ENCODE results near the gene PID1. TPM values are rescaled to one million over a fixed set of nuclear protein-coding genes. Genes with fewer than 3 reads are reported as not detected.

Gene PID1
- total RNA-seq, 2 donors from 2014 or later = 66.2 to 109 TPM

DNA sequence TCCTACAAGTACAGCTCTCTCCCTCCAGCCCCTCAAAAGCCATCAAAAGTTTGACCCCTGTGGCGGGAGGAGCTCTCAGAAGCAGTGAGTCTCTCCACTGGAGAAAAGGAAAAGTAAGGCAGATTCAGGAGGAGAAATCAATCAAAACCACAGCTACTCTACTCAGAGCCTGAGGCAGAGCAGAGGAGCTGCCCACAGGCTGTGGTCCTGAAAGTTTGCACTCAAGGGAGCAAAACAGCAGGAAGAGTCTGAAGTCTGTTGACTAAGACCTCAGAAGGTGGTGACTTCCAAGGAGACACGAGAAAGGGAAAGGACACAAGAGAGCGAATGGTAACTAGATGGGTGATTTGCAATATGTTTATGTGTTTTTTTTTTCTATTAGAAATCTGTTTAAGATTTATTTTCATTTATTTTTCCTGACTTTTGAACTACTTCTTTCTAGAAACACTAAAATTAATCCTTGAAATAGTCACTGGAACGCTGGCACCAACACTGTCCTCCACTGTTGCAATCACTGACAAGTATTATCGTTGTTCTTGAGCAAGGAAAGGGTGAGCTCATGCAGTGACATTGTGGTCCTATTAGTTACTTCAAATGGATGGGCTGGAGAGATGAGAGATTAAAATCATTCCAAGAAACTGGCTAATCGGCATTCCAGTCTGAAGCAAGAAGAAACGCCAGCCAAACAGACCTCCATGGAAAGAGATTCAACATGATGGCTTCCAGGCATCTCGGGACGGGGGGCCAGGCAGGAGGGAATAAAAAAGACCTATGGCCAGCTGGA, 35.8 kb downstream of the PID1 start:
- peaks cover 2% of the 10 kb centered on the region for H3K9me3 ChIP-seq
- H3K4me1 ChIP-seq (ENCODE audit: control insufficient read depth in 1 of 2, low read depth in 2 of 2) = peaks cover 6 to 39% of the 10 kb centered on the region in 2 donors
- H3K36me3 ChIP-seq = no peaks in the 10 kb centered on the region
- no peak overlapping the region for H3K27ac ChIP-seq
- ATAC-seq (ENCODE audit: insufficient number of reproducible peaks, low FRiP score, low read depth) = no peak
- TF ChIP-seq, protein P1, sequence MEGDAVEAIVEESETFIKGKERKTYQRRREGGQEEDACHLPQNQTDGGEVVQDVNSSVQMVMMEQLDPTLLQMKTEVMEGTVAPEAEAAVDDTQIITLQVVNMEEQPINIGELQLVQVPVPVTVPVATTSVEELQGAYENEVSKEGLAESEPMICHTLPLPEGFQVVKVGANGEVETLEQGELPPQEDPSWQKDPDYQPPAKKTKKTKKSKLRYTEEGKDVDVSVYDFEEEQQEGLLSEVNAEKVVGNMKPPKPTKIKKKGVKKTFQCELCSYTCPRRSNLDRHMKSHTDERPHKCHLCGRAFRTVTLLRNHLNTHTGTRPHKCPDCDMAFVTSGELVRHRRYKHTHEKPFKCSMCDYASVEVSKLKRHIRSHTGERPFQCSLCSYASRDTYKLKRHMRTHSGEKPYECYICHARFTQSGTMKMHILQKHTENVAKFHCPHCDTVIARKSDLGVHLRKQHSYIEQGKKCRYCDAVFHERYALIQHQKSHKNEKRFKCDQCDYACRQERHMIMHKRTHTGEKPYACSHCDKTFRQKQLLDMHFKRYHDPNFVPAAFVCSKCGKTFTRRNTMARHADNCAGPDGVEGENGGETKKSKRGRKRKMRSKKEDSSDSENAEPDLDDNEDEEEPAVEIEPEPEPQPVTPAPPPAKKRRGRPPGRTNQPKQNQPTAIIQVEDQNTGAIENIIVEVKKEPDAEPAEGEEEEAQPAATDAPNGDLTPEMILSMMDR (IDR thresholded peaks at IDR 0.05) = no peak
- no peaks in the 10 kb centered on the region for H3K27me3 ChIP-seq (replicated peaks; ENCODE audit: insufficient read depth)
- no peak for DNase-seq (ENCODE audit: low spot score)
- H3K4me3 ChIP-seq = no peak overlapping the region

DNA sequence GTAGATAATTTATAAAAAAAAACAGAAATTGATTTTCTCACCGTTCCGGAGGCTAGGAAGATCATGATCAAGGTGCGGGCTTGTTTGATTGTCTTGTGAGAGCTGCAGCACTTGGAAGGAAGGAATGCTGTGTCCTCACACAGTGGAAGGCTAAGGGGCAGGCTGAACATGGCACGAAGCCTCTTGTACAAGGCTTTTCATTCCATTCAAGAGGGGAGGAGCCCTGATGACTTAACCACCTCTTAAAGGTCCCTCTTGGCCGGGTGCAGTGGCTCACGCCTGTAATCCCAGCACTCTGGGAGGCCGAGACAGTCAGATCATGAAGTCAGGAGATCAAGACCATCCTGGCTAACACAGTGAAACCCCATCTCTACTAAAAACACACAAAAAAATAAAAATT, 39.2 kb downstream of the PID1 start:
- TF ChIP-seq, protein P1 (IDR thresholded peaks at IDR 0.05) = no peak
- no peaks in the 10 kb centered on the region for H3K27me3 ChIP-seq (replicated peaks; ENCODE audit: insufficient read depth)
- H3K4me1 ChIP-seq (ENCODE audit: control insufficient read depth in 1 of 2, low read depth in 2 of 2) = peaks cover 6 to 54% of the 10 kb centered on the region in 2 donors
- H3K9me3 ChIP-seq = no peaks in the 10 kb centered on the region
- no peak overlapping the region for H3K4me3 ChIP-seq
- DNase-seq (ENCODE audit: low spot score) (no peak), ATAC-seq (ENCODE audit: insufficient number of reproducible peaks, low FRiP score, low read depth) (no peak)
- no peak overlapping the region for H3K27ac ChIP-seq
- no peaks in the 10 kb centered on the region for H3K36me3 ChIP-seq

DNA sequence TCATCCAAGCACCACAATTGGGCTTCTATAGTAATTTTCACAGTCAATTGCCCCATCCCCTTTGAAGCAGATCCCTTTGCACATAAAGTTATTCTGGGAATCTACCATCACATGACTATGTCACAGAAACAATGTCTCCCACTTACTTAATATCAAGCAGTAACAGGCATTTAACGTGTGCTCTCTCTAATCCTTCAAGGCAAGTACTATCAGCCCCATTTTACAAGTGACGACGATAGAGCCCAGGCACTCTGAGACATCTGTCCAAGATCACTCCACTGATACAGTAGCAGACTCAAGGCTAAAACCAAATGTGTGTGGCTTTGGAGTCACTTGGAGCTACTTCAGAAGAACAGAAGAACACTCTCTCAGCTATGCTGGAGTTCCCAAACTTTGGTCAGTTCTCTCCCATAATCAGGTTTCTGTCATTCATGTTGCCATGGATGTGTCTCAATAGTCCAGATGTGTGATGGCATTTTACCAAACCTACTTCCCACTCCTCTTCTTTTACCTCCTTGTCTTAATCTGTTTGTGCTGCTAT, 39.7 kb downstream of the PID1 start:
- no peak overlapping the region for H3K4me3 ChIP-seq
- no peak for ATAC-seq (ENCODE audit: insufficient number of reproducible peaks, low FRiP score, low read depth)
- no peaks in the 10 kb centered on the region for H3K36me3 ChIP-seq
- H3K27me3 ChIP-seq (replicated peaks; ENCODE audit: insufficient read depth) = no peaks in the 10 kb centered on the region
- TF ChIP-seq, protein P1 (IDR thresholded peaks at IDR 0.05) = no peak
- H3K4me1 ChIP-seq (ENCODE audit: control insufficient read depth in 1 of 2, low read depth in 2 of 2) = peaks cover 6 to 54% of the 10 kb centered on the region in 2 donors
- no peak for DNase-seq (ENCODE audit: low spot score)
- H3K27ac ChIP-seq = no peak overlapping the region
- H3K9me3 ChIP-seq = no peaks in the 10 kb centered on the region

DNA sequence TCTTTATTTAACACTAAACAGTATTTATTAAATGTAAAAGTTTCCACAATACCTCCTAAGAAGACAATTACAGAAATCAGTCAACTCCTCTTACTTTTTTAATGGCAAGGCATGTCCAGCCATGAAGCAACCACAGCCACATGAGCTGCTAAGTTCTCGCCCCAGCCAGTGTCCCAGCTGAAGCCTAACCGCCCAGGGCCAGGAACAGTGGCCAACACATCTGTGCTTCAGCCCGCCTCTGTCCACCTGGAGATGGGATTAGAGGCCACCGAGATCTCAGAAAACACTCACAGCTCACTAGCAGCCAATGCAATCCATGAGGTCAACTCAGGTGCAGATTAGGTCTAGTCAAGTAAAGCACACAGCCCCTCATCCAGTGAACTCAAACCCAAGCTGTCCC, 40.2 kb downstream of the PID1 start:
- ATAC-seq (ENCODE audit: insufficient number of reproducible peaks, low FRiP score, low read depth) (no peak), DNase-seq (ENCODE audit: low spot score) (no peak)
- TF ChIP-seq, protein P1 (IDR thresholded peaks at IDR 0.05) = no peak
- Histone ChIP-seq H3K27me3 (replicated peaks; ENCODE audit: insufficient read depth) (no peaks in the 10 kb centered on the region), H3K4me3 (no peak overlapping the region), H3K36me3 (no peaks in the 10 kb centered on the region), H3K4me1 (ENCODE audit: control insufficient read depth in 1 of 2, low read depth in 2 of 2) (peaks cover 10 to 54% of the 10 kb centered on the region in 2 donors), H3K27ac (no peak overlapping the region), H3K9me3 (no peaks in the 10 kb centered on the region)

DNA sequence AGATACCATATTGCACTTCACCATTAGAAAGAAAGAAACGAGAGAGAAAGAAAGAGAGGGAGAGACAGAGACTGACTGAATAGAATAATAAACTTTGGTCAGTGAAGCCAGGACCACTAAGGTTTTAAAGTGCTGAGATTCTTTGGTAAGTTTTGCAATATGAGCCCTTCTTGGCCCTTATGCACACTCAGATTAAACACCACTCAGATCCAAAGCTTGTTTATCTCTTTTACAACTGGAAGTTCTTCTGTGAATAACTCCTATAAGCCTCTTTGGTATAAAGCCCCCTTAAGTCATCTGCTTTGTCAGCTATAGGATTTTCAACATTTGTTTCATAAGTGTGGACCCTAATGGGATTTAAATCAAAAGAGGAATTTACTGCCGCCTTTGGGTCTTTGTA, 40.8 kb downstream of the PID1 start:
- peaks cover 10 to 55% of the 10 kb centered on the region in 2 donors for H3K4me1 ChIP-seq (ENCODE audit: control insufficient read depth in 1 of 2, low read depth in 2 of 2)

More for the DNA sequence above, 40.8 kb downstream of the PID1 start:
- H3K9me3 ChIP-seq = no peaks in the 10 kb centered on the region
- H3K27ac ChIP-seq = no peak overlapping the region
- H3K4me3 ChIP-seq = no peak overlapping the region
- no peaks in the 10 kb centered on the region for H3K27me3 ChIP-seq (replicated peaks; ENCODE audit: insufficient read depth)
- DNase-seq (ENCODE audit: low spot score) (no peak), ATAC-seq (ENCODE audit: insufficient number of reproducible peaks, low FRiP score, low read depth) (no peak)
- H3K36me3 ChIP-seq = peaks cover 5% of the 10 kb centered on the region
- TF ChIP-seq, protein P1 (IDR thresholded peaks at IDR 0.05) = no peak

Measured in thoracic aorta (tissue), 2 donors.